Vagina (tissue), 2 donors: ENCODE data around the gene COQ7. TPM values are rescaled to one million over a fixed set of nuclear protein-coding genes. Genes with fewer than 3 reads are reported as not detected.
A peak's percentile ranks its signal among the peaks of the same experiment; 100 is the strongest.

Source experiments
- DNase-seq, 2 donors: peaks; one replicate each; pipeline ENCODE4 v3.0.0-alpha.2; 2017; ENCODE audit errors: extremely low spot score in 2 of 2
- H3K27ac ChIP-seq: fragments of 200-600 bp; sonication (generic); one replicate; pipeline ENCODE4 v1.5.1; 2019
- H3K27me3 ChIP-seq: fragments of 200-600 bp; sonication (generic); one replicate; pipeline ENCODE4 v1.5.1; 2019
- H3K36me3 ChIP-seq, 2 donors: fragments of 200-600 bp; sonication (generic); one replicate each; pipeline ENCODE4 v1.5.1; 2017 to 2019
- H3K4me1 ChIP-seq: fragments of 200-600 bp; sonication (generic); one replicate; pipeline ENCODE4 v1.5.1; 2019
- H3K4me3 ChIP-seq, 2 donors: fragments of 200-600 bp; sonication (generic); 1 replicate in 1 of 2; 2 replicates in 1 of 2; pipeline ENCODE4 v1.5.1; 2016 to 2019
- H3K9me3 ChIP-seq: fragments of 200-600 bp; sonication (generic); one replicate; pipeline ENCODE4 v1.5.1; 2019
- POLR2A ChIP-seq, 2 donors: fragments of 450-650 bp; IDR thresholded peaks; one replicate each; pipeline ENCODE4 v1.6.1; 2017; ENCODE audit warnings: antibody characterized with exemption in 2 of 2, mild to moderate bottlenecking in 2 of 2, moderate library complexity in 2 of 2
- POLR2AphosphoS5 ChIP-seq, 2 donors: sonication (generic); formaldehyde crosslinking; IDR thresholded peaks; one replicate each; pipeline ENCODE4 v1.9.0; 2017; ENCODE audit warnings: antibody characterized with exemption in 2 of 2, mild to moderate bottlenecking in 2 of 2, low read depth in 1 of 2; ENCODE audit not compliant: insufficient read depth in 1 of 2
- intact Hi-C: fragments of 100-400 bp; cut with DNase I; formaldehyde crosslinking; loops from one replicate; pipeline ENCODE4 v1.15.1; 2023
- total RNA-seq: library from RNA; depleted of rRNA; stranded (reverse); fragments of >200 nt; gene quantifications from one replicate; pipeline ENCODE4 v1.2.3, GENCODE V29; 2016
- TF ChIP-seq, protein P1 (sequence below), 3 experiments: fragments of 450-650 bp in 2 of 3; fragments of 200-600 bp in 1 of 3; sonication (generic) in 1 of 3; IDR thresholded peaks; one replicate each; pipeline ENCODE4 v1.5.1; 2017 to 2019; ENCODE audit warnings: antibody characterized with exemption in 3 of 3, mild to moderate bottlenecking in 2 of 3, moderate library complexity in 2 of 3

The COQ7 gene
- total RNA-seq, 1 donor from 2014 or later: 15.5 TPM

DNA sequence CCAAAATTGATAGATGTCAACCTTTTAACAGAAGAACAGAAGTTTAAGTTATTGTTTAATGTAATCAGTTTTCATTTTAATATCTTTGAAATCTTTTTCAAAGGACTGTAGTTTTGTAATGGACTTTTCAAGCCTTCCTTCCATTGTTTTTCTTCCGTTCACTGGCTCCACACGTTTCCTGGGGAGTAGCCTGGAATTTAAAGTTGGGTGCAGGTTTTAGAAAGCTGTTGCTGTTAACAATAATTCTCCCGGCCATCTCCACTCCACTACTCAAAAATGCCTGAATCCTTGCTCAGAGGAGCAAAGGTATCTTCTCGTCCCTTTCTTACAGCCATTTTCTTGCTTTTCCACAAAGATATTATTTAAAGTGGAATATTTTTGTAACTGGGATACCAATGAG is 4.7 kb upstream of the COQ7 start:
- H3K4me1 ChIP-seq: peaks cover 5% of the 10 kb centered on the region
- no peak for DNase-seq
- H3K36me3 ChIP-seq: no peaks in the 10 kb centered on the region
- intact Hi-C loops: no loop called here
- TF ChIP-seq POLR2AphosphoS5 (IDR thresholded peaks at IDR 0.05; ENCODE audit: insufficient read depth in 1 of 2, low read depth in 1 of 2) (no peak), POLR2A (IDR thresholded peaks at IDR 0.05) (no peak)
- TF ChIP-seq, protein P1, sequence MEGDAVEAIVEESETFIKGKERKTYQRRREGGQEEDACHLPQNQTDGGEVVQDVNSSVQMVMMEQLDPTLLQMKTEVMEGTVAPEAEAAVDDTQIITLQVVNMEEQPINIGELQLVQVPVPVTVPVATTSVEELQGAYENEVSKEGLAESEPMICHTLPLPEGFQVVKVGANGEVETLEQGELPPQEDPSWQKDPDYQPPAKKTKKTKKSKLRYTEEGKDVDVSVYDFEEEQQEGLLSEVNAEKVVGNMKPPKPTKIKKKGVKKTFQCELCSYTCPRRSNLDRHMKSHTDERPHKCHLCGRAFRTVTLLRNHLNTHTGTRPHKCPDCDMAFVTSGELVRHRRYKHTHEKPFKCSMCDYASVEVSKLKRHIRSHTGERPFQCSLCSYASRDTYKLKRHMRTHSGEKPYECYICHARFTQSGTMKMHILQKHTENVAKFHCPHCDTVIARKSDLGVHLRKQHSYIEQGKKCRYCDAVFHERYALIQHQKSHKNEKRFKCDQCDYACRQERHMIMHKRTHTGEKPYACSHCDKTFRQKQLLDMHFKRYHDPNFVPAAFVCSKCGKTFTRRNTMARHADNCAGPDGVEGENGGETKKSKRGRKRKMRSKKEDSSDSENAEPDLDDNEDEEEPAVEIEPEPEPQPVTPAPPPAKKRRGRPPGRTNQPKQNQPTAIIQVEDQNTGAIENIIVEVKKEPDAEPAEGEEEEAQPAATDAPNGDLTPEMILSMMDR (IDR thresholded peaks at IDR 0.05): no peak
- no peaks in the 10 kb centered on the region for H3K9me3 ChIP-seq
- no peak overlapping the region for H3K4me3 ChIP-seq
- H3K27me3 ChIP-seq: no peaks in the 10 kb centered on the region
- H3K27ac ChIP-seq: no peak overlapping the region

DNA sequence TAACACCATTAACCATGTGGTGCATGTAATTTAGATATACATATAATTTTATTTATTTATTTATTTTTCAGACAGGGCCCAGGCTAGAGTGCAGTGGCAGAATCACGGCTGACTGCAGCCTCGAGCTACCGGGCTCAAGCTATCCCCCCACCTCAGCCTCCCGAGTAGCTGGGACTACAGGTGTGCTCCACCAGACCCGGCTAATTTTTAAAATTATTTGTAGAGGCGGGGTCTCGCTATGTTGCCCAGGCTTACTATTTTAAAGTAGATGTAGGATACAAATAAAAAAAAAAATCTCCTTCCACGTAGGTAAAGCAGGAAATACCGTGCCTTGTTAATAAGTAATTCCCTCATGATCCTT is 446 bp upstream of the COQ7 start:
- TF ChIP-seq POLR2AphosphoS5 (IDR thresholded peaks at IDR 0.05; ENCODE audit: insufficient read depth in 1 of 2, low read depth in 1 of 2): no peak
- TF ChIP-seq, protein P1 (IDR thresholded peaks at IDR 0.05): no peak
- TF ChIP-seq POLR2A (IDR thresholded peaks at IDR 0.05): no peak
- H3K27ac ChIP-seq: peak overlapping the region; percentile 99
- intact Hi-C loops: no loop called here
- H3K27me3 ChIP-seq: no peaks in the 10 kb centered on the region
- H3K36me3 ChIP-seq: no peaks in the 10 kb centered on the region
- H3K9me3 ChIP-seq: no peaks in the 10 kb centered on the region
- H3K4me3 ChIP-seq: peak overlapping the region; percentile 86 to 96
- no peak for DNase-seq
- H3K4me1 ChIP-seq: peaks cover 19% of the 10 kb centered on the region

DNA sequence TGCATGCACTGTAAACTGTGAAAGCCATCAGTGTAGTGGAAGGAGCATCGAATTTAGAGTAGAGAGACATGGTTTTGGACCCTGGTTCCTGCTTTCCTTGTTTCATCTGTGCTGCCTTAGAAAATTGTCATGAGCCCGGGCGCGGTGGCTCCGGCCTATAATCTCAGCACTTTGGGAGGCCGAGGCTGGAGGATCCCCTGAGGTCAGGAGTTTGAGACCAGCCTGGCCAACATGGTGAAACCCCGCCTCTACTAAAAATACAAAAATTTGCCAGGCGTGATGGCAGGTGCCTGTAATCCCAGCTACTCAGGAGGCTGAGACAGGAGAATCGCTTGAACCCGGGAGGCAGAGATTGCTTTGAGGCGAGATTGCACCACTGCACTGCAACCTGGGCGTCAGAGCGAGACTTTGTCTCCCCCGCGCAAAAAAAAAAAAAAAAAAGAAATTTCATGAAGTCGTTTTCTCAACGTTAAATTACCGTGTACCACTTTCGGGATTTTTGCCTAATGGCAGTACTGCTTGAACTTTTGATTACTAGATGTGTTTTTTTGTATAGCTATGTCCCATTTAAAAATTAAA is 912 bp downstream of the COQ7 start:
- intact Hi-C loops: no loop called here
- Histone ChIP-seq H3K27ac (peak overlapping the region; percentile 99), H3K27me3 (no peaks in the 10 kb centered on the region), H3K4me1 (peaks cover 19% of the 10 kb centered on the region), H3K4me3 (peak overlapping the region; percentile 86 to 96), H3K36me3 (peaks cover 0 to 6% of the 10 kb centered on the region in 2 donors), H3K9me3 (no peaks in the 10 kb centered on the region)
- DNase-seq: no peak
- no peak for TF ChIP-seq POLR2AphosphoS5 (IDR thresholded peaks at IDR 0.05; ENCODE audit: insufficient read depth in 1 of 2, low read depth in 1 of 2)
- no peak for TF ChIP-seq POLR2A (IDR thresholded peaks at IDR 0.05)
- TF ChIP-seq, protein P1 (IDR thresholded peaks at IDR 0.05): no peak

DNA sequence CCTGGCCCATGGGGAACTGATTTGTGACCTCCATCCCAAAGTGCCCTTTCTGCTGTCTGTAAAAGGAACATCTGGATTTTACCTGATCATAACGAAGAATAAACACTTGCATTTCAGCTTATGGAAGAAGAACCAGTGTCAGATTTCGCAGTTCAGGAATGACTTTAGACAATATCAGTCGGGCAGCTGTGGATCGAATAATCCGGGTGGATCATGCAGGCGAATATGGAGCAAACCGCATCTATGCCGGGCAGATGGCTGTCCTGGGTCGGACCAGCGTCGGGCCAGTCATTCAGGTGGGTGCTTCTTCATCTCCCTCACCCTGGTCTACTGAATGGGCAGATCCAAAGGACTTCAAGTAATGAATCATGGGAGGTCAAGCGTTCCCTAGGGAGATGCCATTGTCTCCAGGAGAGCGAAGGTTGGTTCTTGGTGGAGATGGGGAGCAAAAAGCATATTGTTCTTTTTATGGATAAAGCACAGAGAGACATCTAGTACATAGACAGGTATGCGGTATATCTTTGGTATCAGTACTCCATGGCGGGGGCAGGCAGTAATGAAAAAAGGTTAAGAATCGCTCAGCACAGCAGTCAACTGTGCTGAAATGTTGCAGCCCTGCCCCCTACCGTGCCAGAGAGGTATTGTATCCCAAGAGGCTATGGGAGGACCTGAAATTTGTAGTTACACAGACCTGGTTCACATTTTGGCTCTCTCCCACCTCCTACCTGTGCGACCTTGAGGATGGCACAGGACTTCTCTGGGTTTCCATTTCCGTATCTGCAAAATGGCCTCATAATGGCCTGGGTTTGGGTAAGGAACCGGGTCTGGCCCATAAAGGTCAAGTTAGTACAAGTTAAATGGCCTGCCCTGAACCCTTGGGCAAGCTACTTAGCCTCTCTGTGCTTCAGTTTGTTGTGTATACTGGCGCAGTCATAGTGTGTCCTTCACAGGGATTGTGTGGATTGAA is 4.7 kb downstream of the COQ7 start:
- intact Hi-C loops: loop anchor here (10.0 kb wide), 1 partner anchor 87 kb away; the partner anchor contains the start of gene TMC7
- H3K4me1 ChIP-seq: peaks cover 16% of the 10 kb centered on the region
- H3K36me3 ChIP-seq: peaks cover 0 to 16% of the 10 kb centered on the region in 2 donors

More for the DNA sequence above, 4.7 kb downstream of the COQ7 start:
- Histone ChIP-seq H3K27ac (no peak overlapping the region), H3K27me3 (no peaks in the 10 kb centered on the region), H3K9me3 (no peaks in the 10 kb centered on the region), H3K4me3 (no peak overlapping the region)
- no peak for DNase-seq
- TF ChIP-seq, protein P1 (IDR thresholded peaks at IDR 0.05): peak; percentile 23 to 37 (median 23)
- no peak for TF ChIP-seq POLR2AphosphoS5 (IDR thresholded peaks at IDR 0.05; ENCODE audit: insufficient read depth in 1 of 2, low read depth in 1 of 2)
